IgD-negative memory B cell (primary cell): ENCODE measurements around the gene MTX1. TPM values are rescaled to one million over a fixed set of nuclear protein-coding genes. Genes with fewer than 3 reads are reported as not detected.

Source experiments
- H3K27ac Mint-ChIP-seq, 3 donors: one replicate each; pipeline ENCODE4 v1.8.0; 2020 to 2022; ENCODE audit warnings: mild to moderate bottlenecking in 3 of 3, mixed read lengths in 3 of 3, moderate library complexity in 1 of 3
- H3K27me3 Mint-ChIP-seq: one replicate; pipeline ENCODE4 v1.8.0; 2021; ENCODE audit warnings: mixed read lengths
- H3K36me3 Mint-ChIP-seq: one replicate; pipeline ENCODE4 v1.8.0; 2020; ENCODE audit warnings: mild to moderate bottlenecking, mixed read lengths
- H3K4me1 Mint-ChIP-seq, 3 donors: one replicate each; pipeline ENCODE4 v1.8.0; 2020 to 2022; ENCODE audit warnings: mixed read lengths in 3 of 3, mild to moderate bottlenecking in 1 of 3
- H3K4me3 Mint-ChIP-seq, 4 donors: one replicate each; pipeline ENCODE4 v1.8.0; 2020 to 2022; ENCODE audit warnings: mild to moderate bottlenecking in 4 of 4, mixed read lengths in 4 of 4, moderate library complexity in 3 of 4
- H3K9me3 Mint-ChIP-seq, 3 donors: one replicate each; pipeline ENCODE4 v1.8.0; 2020 to 2021; ENCODE audit warnings: mixed read lengths in 3 of 3, mild to moderate bottlenecking in 1 of 3
- polyA plus RNA-seq: library from polyadenylated mRNA; unstranded; fragments of 300-500 nt; fragmentation: Illumina TruSeq; gene quantifications from one replicate; pipeline ENCODE4 v1.2.3, GENCODE V29; 2021

The MTX1 gene
- polyA plus RNA-seq, 1 donor from 2014 or later, result 41.7 TPM

DNA sequence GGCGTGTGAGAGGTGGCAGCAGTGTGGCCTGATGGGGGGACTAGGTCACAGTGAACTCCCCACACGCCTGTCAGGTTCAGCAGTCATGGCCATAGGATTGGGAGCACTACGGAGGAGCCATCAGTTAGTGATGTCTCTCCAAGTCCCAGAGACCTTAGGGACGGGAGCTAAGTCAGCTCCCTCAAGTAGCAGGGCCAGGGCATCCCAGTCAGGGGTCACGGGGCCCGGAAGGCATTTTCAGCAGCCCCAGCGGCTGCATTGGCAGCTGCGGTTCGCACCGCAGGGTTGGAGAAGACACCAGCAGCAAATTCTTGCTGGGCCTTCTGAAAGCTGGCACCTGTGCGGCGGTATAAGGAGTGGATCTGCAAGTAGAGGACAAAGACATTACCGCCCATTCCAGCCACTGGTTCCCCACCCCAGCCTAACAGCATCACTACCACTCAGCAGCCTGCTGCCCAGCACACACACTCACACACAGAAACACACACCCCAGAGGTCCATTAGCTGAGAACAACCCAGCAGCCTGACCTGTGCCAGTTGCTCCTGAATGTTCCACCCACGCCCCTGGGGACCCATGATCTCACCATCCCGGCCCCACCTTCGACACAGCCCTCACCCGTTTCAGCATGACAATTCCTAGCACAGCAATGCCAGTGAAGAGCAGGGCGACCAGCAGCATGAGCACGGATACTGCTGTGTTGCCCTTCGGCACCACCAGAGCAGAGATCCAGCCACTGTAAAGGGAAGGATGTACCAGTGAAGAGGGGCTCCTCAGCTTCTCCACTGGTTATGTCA, 47.8 kb downstream of the MTX1 start:
- H3K9me3 Mint-ChIP-seq, result no peaks in the 10 kb centered on the region
- H3K4me3 Mint-ChIP-seq, result peak overlapping the region; percentile 81 to 90 (median 86)
- peaks cover 3% of the 10 kb centered on the region for H3K36me3 Mint-ChIP-seq
- H3K4me1 Mint-ChIP-seq, result peaks cover 7 to 24% (median 17%) of the 10 kb centered on the region in 3 donors
- H3K27me3 Mint-ChIP-seq, result no peaks in the 10 kb centered on the region
- peak overlapping the region in 1 of 3 donors; percentile 37 for H3K27ac Mint-ChIP-seq

- Mint-ChIP-seq H3K27ac (no peak overlapping the region), H3K27me3 (no peaks in the 10 kb centered on the region), H3K4me1 (peaks cover 15 to 21% (median 18%) of the 10 kb centered on the region in 3 donors), H3K36me3 (peaks cover 9% of the 10 kb centered on the region), H3K9me3 (no peaks in the 10 kb centered on the region), H3K4me3 (peak overlapping the region in 3 of 4 donors; percentile 90 to 100 (median 97))
Observed at GRCh38 chr1:155260276-155260675, 51.8 kb downstream of the MTX1 start.

DNA sequence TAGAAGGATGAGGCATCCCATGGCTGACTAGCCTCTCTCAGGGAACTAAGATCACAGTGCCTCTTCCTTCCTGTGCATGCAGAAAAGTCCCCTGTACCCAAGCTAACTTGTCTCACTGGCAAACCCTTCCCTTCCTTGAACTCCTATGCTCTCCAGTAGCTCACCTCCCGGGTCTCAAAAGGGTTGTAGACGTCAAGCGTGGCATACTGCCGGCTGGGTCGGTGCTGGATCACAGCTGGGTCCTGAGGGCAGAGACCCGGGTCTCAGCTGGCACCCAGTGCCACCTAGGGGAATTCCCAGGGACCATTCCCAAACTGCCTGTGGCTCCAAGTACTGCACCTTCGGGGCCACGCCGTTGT, 53.0 kb downstream of the MTX1 start:
- Mint-ChIP-seq H3K27me3 (no peaks in the 10 kb centered on the region), H3K36me3 (peaks cover 9% of the 10 kb centered on the region), H3K4me3 (peak overlapping the region; percentile 90 to 100 (median 98)), H3K9me3 (no peaks in the 10 kb centered on the region), H3K4me1 (peaks cover 15 to 23% (median 15%) of the 10 kb centered on the region in 3 donors), H3K27ac (peak overlapping the region; percentile 73 to 97 (median 82))

GRCh38 chr1:155261852-155262673, 53.6 kb downstream of the MTX1 start, which contains the start of gene SCAMP3:
TSS of gene SCAMP3 (minus strand) at chr1:155262360. CDS start at chr1:155262151, 209 bp downstream.
- Mint-ChIP-seq H3K4me1 (peaks cover 15 to 20% (median 15%) of the 10 kb centered on the region in 3 donors), H3K9me3 (no peaks in the 10 kb centered on the region), H3K27me3 (no peaks in the 10 kb centered on the region), H3K36me3 (peaks cover 9% of the 10 kb centered on the region), H3K4me3 (peak within 1 kb of the TSS; percentile 90 to 100 (median 98)), H3K27ac (peak within 1 kb of the TSS; percentile 73 to 97 (median 82))

DNA sequence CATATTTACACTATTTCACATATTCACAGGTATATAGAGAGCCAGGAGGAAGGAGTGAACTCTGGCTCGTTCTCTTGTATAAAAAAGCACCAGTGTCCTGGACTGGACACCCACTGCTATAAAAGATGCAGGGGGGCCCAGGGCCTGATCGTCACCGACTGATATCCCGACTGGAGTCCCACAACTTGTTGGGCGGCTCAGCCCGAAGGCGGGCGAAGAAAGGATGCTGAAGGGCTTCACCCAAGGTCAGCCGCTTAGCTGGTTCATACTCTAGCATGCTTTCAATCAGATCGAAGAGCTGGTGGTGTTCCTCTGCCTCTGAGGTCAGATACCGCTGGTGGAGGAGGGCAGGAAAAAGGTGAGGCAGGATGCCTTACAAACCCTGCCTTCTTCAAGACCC, 54.6 kb downstream of the MTX1 start:
- no peaks in the 10 kb centered on the region for H3K27me3 Mint-ChIP-seq
- peak overlapping the region in 2 of 3 donors; percentile 73 to 97 for H3K27ac Mint-ChIP-seq
- peaks cover 11 to 15% (median 15%) of the 10 kb centered on the region in 3 donors for H3K4me1 Mint-ChIP-seq
- H3K9me3 Mint-ChIP-seq, result no peaks in the 10 kb centered on the region
- H3K4me3 Mint-ChIP-seq, result peak overlapping the region in 3 of 4 donors; percentile 90 to 99 (median 97)
- H3K36me3 Mint-ChIP-seq, result peaks cover 8% of the 10 kb centered on the region

Other genes starting within 250 kb of the MTX1 start
- 42.5 TPM for gene PYGO2, start 246.9 kb upstream of the MTX1 start, polyA plus RNA-seq
- gene SHC1, start 237.9 kb upstream of the MTX1 start, polyA plus RNA-seq, result 35.7 TPM
- gene CKS1B, start 234.0 kb upstream of the MTX1 start, polyA plus RNA-seq, result 102 TPM
- 57.6 TPM for gene FLAD1, start 225.4 kb upstream of the MTX1 start, polyA plus RNA-seq
- gene LENEP, start 215.1 kb upstream of the MTX1 start, polyA plus RNA-seq, result not detected
- 7.7 TPM for gene ZBTB7B, start 205.9 kb upstream of the MTX1 start, polyA plus RNA-seq
- gene DCST2, start 174.9 kb upstream of the MTX1 start, polyA plus RNA-seq, result not detected
- not detected for gene DCST1, start 174.9 kb upstream of the MTX1 start, polyA plus RNA-seq
- gene ADAM15, start 157.4 kb upstream of the MTX1 start, polyA plus RNA-seq, result 8.0 TPM
- gene EFNA4, start 145.0 kb upstream of the MTX1 start, polyA plus RNA-seq, result 8.5 TPM
- 1.3 TPM for gene EFNA3, start 129.9 kb upstream of the MTX1 start, polyA plus RNA-seq
- not detected for gene EFNA1, start 80.8 kb upstream of the MTX1 start, polyA plus RNA-seq
- 72.9 TPM for gene SLC50A1, start 72.8 kb upstream of the MTX1 start, polyA plus RNA-seq
- gene DPM3, start 68.2 kb upstream of the MTX1 start, polyA plus RNA-seq, result 83.9 TPM
- 420 TPM for gene KRTCAP2, start 35.4 kb upstream of the MTX1 start, polyA plus RNA-seq
- 0.14 TPM for gene TRIM46, start 34.8 kb upstream of the MTX1 start, polyA plus RNA-seq
- 1.4 TPM for gene THBS3, start 798 bp upstream of the MTX1 start, polyA plus RNA-seq
- 1.7 TPM for gene ENTREP3, start 46.8 kb downstream of the MTX1 start, polyA plus RNA-seq
- gene SCAMP3, start 53.7 kb downstream of the MTX1 start, polyA plus RNA-seq, result 144 TPM
- 19.7 TPM for gene CLK2, start 64.8 kb downstream of the MTX1 start, polyA plus RNA-seq
- 2.3 TPM for gene HCN3, start 68.8 kb downstream of the MTX1 start, polyA plus RNA-seq
- not detected for gene PKLR, start 92.7 kb downstream of the MTX1 start, polyA plus RNA-seq
- 120 TPM for gene FDPS, start 100.2 kb downstream of the MTX1 start, polyA plus RNA-seq
- gene RUSC1, start 112.2 kb downstream of the MTX1 start, polyA plus RNA-seq, result 8.9 TPM